MM.1S (cell line): ENCODE measurements around the gene ZNF326.

ENCODE experiments used
- EZH2 ChIP-seq: fragments of 300-600 bp; sonication (generic); optimal IDR thresholded peaks from 2 replicates; pipeline ENCODE3; 2017; ENCODE audit warnings: low read depth, mild to moderate bottlenecking, antibody characterized with exemption, low read length, mixed read lengths
- EZH2phosphoT487 ChIP-seq: fragments of 300-600 bp; sonication (generic); IDR thresholded peaks from 2 replicates; pipeline ENCODE4 v1.6.1; 2018; ENCODE audit warnings: antibody characterized with exemption, low read length
- TF ChIP-seq, protein P1 (sequence below): fragments of 300-600 bp; sonication (generic); IDR thresholded peaks from 2 replicates; pipeline ENCODE4 v1.5.1; 2016; ENCODE audit warnings: antibody characterized with exemption, low read length, mixed read lengths

DNA sequence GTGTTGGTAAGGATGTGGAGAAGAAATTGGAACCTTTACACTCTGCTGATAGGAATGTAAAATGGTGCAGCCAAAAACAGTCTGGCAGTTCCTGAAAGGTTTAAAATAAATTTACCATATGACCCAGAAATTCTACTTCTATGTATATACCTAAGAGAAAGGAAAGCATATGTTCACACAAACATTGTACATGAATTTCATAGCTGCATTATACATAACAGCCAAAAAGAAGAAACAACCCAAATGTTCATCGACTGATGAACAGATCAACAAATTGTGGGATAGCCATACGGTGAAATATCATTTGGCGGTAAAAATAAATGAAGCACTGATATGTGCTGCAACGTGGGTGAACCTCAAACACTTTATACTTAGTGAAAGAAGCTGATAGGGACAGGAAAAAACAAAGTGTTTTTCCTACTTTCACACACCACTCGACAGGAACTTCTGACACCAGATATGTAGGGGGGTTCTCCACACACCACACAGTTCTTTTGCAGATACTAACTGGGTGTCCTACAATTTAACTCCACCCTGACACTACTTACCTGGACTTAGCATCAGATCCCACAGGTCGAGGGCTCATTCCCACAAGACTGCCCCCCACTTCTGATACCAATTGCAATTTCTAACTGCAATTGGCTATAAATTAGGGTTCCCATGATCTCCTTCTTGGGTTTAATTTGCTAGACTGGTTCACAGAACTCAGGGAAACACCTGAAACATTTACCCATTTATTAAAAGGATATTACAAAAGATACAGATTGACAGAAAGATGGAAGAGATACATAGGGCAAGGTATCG lies 35.9 kb upstream of the ZNF326 start:
- TF ChIP-seq, protein P1, sequence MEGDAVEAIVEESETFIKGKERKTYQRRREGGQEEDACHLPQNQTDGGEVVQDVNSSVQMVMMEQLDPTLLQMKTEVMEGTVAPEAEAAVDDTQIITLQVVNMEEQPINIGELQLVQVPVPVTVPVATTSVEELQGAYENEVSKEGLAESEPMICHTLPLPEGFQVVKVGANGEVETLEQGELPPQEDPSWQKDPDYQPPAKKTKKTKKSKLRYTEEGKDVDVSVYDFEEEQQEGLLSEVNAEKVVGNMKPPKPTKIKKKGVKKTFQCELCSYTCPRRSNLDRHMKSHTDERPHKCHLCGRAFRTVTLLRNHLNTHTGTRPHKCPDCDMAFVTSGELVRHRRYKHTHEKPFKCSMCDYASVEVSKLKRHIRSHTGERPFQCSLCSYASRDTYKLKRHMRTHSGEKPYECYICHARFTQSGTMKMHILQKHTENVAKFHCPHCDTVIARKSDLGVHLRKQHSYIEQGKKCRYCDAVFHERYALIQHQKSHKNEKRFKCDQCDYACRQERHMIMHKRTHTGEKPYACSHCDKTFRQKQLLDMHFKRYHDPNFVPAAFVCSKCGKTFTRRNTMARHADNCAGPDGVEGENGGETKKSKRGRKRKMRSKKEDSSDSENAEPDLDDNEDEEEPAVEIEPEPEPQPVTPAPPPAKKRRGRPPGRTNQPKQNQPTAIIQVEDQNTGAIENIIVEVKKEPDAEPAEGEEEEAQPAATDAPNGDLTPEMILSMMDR, result no peak
- no peak for TF ChIP-seq EZH2
- TF ChIP-seq EZH2phosphoT487, result no peak
